ENCODE data around the gene MEG3. TPM values are rescaled to one million over a fixed set of nuclear protein-coding genes. Genes with fewer than 3 reads are reported as not detected.
"Not testable (repeated sequence)": the region's sequence is repeated elsewhere in the genome, so short reads cannot be mapped to it uniquely, and the experiment has no call there.

Gene MEG3
- total RNA-seq, 1 experiment from 2014 or later, result not detected

GRCh38 chr14:100815478-100816285 lies 10.2 kb upstream of the MEG3 start:
- peak; percentile 44 for DNase-seq (ENCODE audit: low read depth)

GRCh38 chr14:100816286-100816949 lies 9.5 kb upstream of the MEG3 start:
- no peak for DNase-seq (ENCODE audit: low read depth)

GRCh38 chr14:100816950-100817901 lies 8.7 kb upstream of the MEG3 start:
- no peak for DNase-seq (ENCODE audit: low read depth)

DNA sequence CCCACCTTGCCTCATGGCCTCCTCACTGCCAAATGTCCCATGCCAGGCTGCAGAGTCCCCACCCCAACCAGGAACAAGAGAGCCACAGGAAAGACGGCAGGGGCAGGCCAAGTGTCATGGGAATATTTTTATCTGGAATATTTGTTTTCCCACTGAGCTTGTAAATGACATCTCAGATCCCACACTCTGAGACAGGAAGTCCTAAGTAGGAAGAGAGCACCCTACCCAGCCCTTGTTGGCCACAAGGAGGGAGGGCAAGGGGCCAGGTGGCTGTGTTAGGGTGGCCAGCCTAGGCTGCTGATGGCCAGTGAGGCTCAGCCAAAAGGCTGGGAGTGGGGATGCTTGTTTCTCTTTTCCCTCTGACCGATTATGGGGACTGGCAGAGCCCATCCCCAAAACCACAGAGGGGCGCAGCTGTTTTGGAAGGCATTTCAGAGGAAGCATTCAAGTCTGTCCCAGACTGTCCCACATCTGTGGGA lies 7.7 kb upstream of the MEG3 start:
- no peak for DNase-seq (ENCODE audit: low read depth)

DNA sequence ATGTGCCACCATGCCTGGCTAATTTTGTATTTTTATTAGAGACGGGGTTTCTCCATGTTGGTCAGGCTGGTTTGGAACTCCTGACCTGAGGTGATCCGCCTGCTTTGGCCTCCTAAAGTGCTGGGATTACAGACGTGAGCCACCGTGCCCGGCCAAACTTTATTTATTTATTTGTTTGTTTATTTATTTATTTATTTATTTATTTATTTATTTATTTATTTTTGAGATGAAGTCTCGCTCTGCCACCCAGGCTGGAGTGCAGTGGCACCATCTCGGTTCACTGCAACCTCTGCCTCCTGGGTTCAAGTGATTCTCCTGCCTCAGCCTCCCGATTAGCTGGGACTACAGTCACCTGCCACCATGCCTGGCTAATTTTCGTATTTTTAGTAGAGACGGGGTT lies 7.0 kb upstream of the MEG3 start:
- DNase-seq (ENCODE audit: low read depth), result not testable (repeated sequence)

DNA sequence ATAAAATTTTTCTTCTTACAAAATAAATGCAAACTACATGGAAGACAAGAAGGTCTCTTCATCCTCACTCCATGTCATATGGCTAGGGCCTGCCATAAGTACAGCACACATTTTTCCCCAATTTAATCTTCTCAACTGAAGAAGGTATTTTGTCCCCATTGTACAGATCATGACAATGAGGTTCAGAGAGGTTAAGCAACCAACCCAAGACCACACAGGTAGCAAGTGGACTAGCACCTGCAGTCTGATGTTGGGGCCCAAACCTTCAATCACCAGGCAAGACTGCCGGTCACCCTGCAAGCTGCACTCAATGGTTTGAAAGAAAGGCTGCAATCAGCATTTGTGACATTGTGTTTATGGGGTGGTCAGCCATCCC lies 6.5 kb upstream of the MEG3 start:
- no peak for DNase-seq (ENCODE audit: low read depth)

- no peak for DNase-seq (ENCODE audit: low read depth)
Measured at GRCh38 chr14:100819829-100820475, 6.0 kb upstream of the MEG3 start.

- DNase-seq (ENCODE audit: low read depth), result no peak
Measured at GRCh38 chr14:100820957-100821356, 5.0 kb upstream of the MEG3 start.

DNA sequence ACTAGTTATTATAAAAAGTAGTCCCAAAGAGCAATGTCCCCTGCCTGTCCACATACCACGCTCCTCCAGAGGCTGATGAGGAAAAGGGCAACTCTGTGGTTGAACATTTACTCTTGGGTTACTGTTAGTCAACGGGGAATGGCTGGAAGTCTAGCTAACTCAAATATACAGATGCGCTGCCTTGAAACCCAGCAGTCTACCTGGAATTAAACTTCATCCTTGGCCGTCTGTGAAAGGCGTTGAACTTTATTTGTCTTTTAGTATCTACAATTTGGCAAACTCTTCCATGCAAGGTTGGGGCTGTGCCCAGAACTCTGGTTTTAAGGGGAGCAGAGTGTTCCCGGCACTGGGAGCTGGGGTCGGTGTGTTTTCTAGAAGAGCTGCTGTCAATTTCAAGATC lies 3.9 kb upstream of the MEG3 start:
- DNase-seq (ENCODE audit: low read depth), result no peak

- no peak for DNase-seq (ENCODE audit: low read depth)
Measured at GRCh38 chr14:100822532-100823296, 3.2 kb upstream of the MEG3 start.

GRCh38 chr14:100823413-100824080 lies 2.4 kb upstream of the MEG3 start:
- no peak for DNase-seq (ENCODE audit: low read depth)

DNA sequence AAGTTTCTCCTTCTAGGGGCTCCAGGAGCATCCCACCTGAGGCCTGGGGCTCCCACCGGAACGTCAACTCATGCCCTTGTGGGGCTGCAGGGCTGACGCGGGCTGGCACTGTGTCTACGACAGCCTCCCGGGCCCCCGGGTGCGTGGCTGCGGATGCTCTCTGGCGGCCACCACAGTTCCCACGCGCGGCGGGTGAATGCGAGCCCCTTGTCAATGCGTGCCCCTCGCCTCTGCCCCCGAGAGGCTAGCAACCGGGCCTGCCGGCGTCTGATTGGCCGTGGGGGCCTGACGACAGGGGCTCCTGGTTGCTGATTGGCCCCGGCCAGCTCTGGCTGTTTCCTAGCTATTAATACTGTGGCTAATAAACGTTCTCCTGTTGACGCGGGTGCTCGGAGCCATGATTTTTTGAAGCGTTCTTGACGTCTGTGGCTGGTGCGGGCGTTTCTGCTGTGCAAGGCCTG lies 1.8 kb upstream of the MEG3 start:
- DNase-seq (ENCODE audit: low read depth), result no peak

DNA sequence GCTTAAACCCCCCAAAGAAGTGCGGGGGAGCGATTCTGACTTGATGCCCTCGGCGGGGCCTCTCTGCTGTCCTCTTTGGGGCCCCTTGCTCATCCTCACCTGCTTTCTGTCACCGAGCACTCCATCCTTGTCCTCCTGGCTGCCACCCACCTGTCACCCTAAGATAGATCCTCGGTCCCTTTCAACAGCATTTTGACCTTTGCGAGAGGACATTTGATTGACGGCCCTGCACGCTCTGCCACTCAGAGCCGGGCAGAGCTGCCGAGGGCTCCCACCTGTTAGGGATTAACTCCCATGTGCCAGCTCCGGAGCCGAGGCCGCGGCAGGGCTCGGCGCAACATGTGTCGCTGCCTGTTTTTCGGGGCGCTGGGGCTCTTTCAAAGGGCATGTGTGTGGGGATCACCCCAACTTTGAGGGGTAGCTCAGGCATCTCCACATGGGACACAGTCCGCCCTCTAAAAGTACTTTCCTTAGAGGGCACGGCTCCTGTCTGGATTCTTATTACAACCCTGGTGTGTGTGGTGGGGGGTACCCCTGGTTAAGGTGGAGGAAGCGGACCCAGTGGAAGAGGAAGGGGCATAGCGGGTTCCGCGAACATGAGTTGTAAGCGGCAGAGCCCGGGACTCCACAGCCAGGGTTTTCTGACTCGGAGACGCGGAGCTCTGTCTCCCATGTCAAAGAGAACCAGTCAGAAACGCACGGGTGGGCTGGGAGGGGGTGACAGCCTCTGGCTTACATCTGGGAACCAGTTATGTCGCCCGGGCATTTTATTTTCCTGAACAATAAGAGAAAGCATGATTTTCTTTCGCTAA lies 811 bp upstream of the MEG3 start:
- no peak for DNase-seq (ENCODE audit: low read depth)

- DNase-seq (ENCODE audit: low read depth), result no peak
Measured at GRCh38 chr14:100826391-100827100, 628 bp downstream of the MEG3 start.

GRCh38 chr14:100827101-100828021 lies 1.4 kb downstream of the MEG3 start:
- no peak for DNase-seq (ENCODE audit: low read depth)

DNA sequence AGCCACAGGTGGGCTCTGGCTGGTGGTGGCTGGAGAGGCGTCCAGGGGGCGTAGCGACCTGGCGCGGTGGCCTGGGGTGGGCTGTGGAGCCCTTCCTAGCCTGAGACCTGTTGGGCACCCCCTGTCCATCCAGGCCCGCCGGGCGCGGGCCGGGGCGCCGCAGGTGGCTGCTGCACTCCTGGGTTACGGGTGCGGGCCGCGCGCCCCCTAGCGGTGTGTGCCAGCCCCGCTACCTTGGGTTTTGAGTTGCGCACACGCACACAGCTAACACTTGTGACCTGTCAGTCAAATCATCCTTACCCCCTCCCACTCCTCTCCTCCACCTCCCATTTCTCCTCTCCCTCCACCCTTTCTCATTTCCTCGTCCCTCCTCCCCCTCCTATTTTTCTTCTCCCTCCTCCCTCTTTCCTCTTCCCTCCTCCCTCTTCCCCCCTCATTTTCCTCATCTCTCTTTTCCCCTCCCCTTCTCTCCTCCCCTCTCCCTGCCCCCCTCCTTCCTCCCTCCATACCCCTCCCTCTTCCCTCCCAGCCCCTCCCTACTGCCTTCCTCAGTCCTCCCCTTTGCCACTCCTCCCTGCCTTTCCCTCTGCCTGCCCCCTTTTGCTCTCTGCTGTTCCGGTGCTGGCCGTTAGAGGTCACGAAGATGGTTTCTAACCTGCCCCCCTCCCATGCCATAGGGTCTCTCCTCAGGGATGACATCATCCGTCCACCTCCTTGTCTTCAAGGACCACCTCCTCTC lies 2.3 kb downstream of the MEG3 start:
- DNase-seq (ENCODE audit: low read depth), result no peak
